Mesodermal cell (in vitro differentiated cells): ENCODE measurements around the gene DBF4B.
"Not testable (repeated sequence)": the region's sequence is repeated elsewhere in the genome, so short reads cannot be mapped to it uniquely, and the experiment has no call there.

Experiments used
- H3K27ac ChIP-seq: 2 replicates; pipeline ENCODE4 v1.7.0; 2013; ENCODE audit warnings: mild to moderate bottlenecking, low read depth, low read length, moderate library complexity; ENCODE audit not compliant: severe bottlenecking
- H3K36me3 ChIP-seq: 2 replicates; pipeline ENCODE4 v1.7.1; 2013; ENCODE audit warnings: mild to moderate bottlenecking, low read length, moderate library complexity; ENCODE audit not compliant: control insufficient read depth, insufficient read depth
- H3K4me1 ChIP-seq: one replicate; pipeline ENCODE4 v1.7.1; 2013; ENCODE audit warnings: mild to moderate bottlenecking, low read length; ENCODE audit not compliant: insufficient read depth, control insufficient read depth, poor library complexity, severe bottlenecking
- H3K4me3 ChIP-seq: 2 replicates; pipeline ENCODE4 v1.7.0; 2013; ENCODE audit warnings: low read length, control low read depth, mild to moderate bottlenecking; ENCODE audit not compliant: insufficient read depth, poor library complexity, severe bottlenecking; ENCODE audit errors: extremely low read depth
- H3K9me3 ChIP-seq: 2 replicates; pipeline ENCODE4 v1.7.1; 2013; ENCODE audit warnings: mild to moderate bottlenecking, low read length, moderate library complexity; ENCODE audit not compliant: control insufficient read depth
- WGBS, 2 experiments: methylation state at CpG; one replicate each; pipeline ENCODE4 v1.1.5; 2013; ENCODE audit warnings: missing lambda C conversion rate in 2 of 2; ENCODE audit not compliant: insufficient coverage in 2 of 2; 5-methylcytosine and 5-hydroxymethylcytosine counted together

Gene DBF4B

GRCh38 chr17:44688200-44688599 is 20.3 kb upstream of the DBF4B start:
- H3K27ac ChIP-seq = no peak overlapping the region
- peaks cover 3% of the 10 kb centered on the region for H3K4me1 ChIP-seq
- no peaks in the 10 kb centered on the region for H3K9me3 ChIP-seq
- peak overlapping the region; percentile 95 for H3K4me3 ChIP-seq
- 83 to 100% methylated on average over 1 of the region's 2 CpGs for WGBS, 2 experiments
- peaks cover 17% of the 10 kb centered on the region for H3K36me3 ChIP-seq

GRCh38 chr17:44688675-44689476 is 19.6 kb upstream of the DBF4B start:
- H3K36me3 ChIP-seq = peaks cover 10% of the 10 kb centered on the region
- no peaks in the 10 kb centered on the region for H3K9me3 ChIP-seq
- H3K27ac ChIP-seq = peak overlapping the region; percentile 69
- peak overlapping the region; percentile 95 for H3K4me3 ChIP-seq
- WGBS, 2 experiments = 8 to 12% methylated on average over 7 to 9 of the region's 13 CpGs
- peaks cover 3% of the 10 kb centered on the region for H3K4me1 ChIP-seq

- peak within 1 kb of the TSS; percentile 73 for H3K27ac ChIP-seq
- WGBS, 2 experiments = 1 to 2% methylated on average over 40 to 50 of the region's 51 CpGs
These were observed 18.8 kb upstream of the DBF4B start, which contains the start of gene CCDC43 for GRCh38 chr17:44689477-44690217. Gene CCDC43 (minus strand): TSS chr17:44689776. CDS start chr17:44689753, 23 bp downstream.

GRCh38 chr17:44690746-44691306 is 17.6 kb upstream of the DBF4B start:
- H3K9me3 ChIP-seq, H3K27ac ChIP-seq, H3K4me3 ChIP-seq, H3K36me3 ChIP-seq, H3K4me1 ChIP-seq: not testable (repeated sequence)
- WGBS, 2 experiments = 82 to 89% methylated on average over 9 to 10 of the region's 21 CpGs

More at GRCh38 chr17:44689477-44690217, 18.8 kb upstream of the DBF4B start, which contains the start of gene CCDC43:
- Histone ChIP-seq H3K4me1 (peaks cover 3% of the 10 kb centered on the region), H3K9me3 (no peaks in the 10 kb centered on the region), H3K36me3 (peaks cover 5% of the 10 kb centered on the region), H3K4me3 (peak within 1 kb of the TSS; percentile 95)

GRCh38 chr17:44693609-44694008 is 14.9 kb upstream of the DBF4B start:
- WGBS, 2 experiments = 80 to 91% methylated on average over 8 to 9 of the region's 11 CpGs

GRCh38 chr17:44700288-44700687 is 8.2 kb upstream of the DBF4B start:
- H3K36me3 ChIP-seq, H3K4me1 ChIP-seq, H3K27ac ChIP-seq, H3K4me3 ChIP-seq, H3K9me3 ChIP-seq: not testable (repeated sequence)
- WGBS, 2 experiments = 77 to 85% methylated on average over 2 to 4 of the region's 10 CpGs

More at GRCh38 chr17:44693609-44694008, 14.9 kb upstream of the DBF4B start:
- Histone ChIP-seq H3K4me1 (peaks cover 3% of the 10 kb centered on the region), H3K27ac (no peak overlapping the region), H3K36me3 (no peaks in the 10 kb centered on the region), H3K4me3 (no peak overlapping the region), H3K9me3 (no peaks in the 10 kb centered on the region)

- peak overlapping the region; percentile 66 for H3K4me3 ChIP-seq
- H3K27ac ChIP-seq = peak overlapping the region; percentile 86
- H3K4me1 ChIP-seq = no peaks in the 10 kb centered on the region
- H3K9me3 ChIP-seq = no peaks in the 10 kb centered on the region
- WGBS, 2 experiments = 59 to 69% methylated on average over 4 of the region's 4 CpGs
- peaks cover 7% of the 10 kb centered on the region for H3K36me3 ChIP-seq
These were observed 587 bp upstream of the DBF4B start for GRCh38 chr17:44707755-44708400.

GRCh38 chr17:44719444-44719843 is 11.0 kb downstream of the DBF4B start:
- peaks cover 73% of the 10 kb centered on the region for H3K36me3 ChIP-seq
- no peak overlapping the region for H3K4me3 ChIP-seq
- WGBS, 2 experiments = 100% methylated on average over 1 of the region's 1 CpG
- H3K9me3 ChIP-seq = no peaks in the 10 kb centered on the region
- H3K27ac ChIP-seq = no peak overlapping the region
- H3K4me1 ChIP-seq = no peaks in the 10 kb centered on the region

GRCh38 chr17:44722254-44722653 is 13.8 kb downstream of the DBF4B start:
- Histone ChIP-seq H3K9me3 (no peaks in the 10 kb centered on the region), H3K36me3 (peaks cover 84% of the 10 kb centered on the region), H3K27ac (no peak overlapping the region), H3K4me1 (no peaks in the 10 kb centered on the region), H3K4me3 (no peak overlapping the region)
- WGBS, 2 experiments = 91 to 93% methylated on average over 3 of the region's 5 CpGs

GRCh38 chr17:44726121-44726520 is 17.7 kb downstream of the DBF4B start:
- not testable (repeated sequence) for H3K4me1 ChIP-seq, H3K4me3 ChIP-seq, H3K9me3 ChIP-seq, H3K27ac ChIP-seq
- WGBS, 2 experiments = 96 to 100% methylated on average over 2 to 3 of the region's 6 CpGs
- peaks cover 80% of the 10 kb centered on the region for H3K36me3 ChIP-seq
